GM12865 (cell line): ENCODE data around the gene PDE4A.

Source experiments
- DNase-seq: peaks from one replicate; pipeline ENCODE4 v3.0.0; 2010; ENCODE audit warnings: low read depth
- H3K4me3 ChIP-seq: 2 replicates; pipeline ENCODE4 v1.5.1; 2011; ENCODE audit warnings: mild to moderate bottlenecking, low read depth, low read length, control low read depth
- TF ChIP-seq, protein P1 (sequence below): IDR thresholded peaks from 2 replicates; pipeline ENCODE4 v1.5.1; 2011; ENCODE audit warnings: low read length, control low read depth, low read depth, inconsistent platforms; ENCODE audit not compliant: insufficient read depth; ENCODE audit errors: missing control alignments

Gene PDE4A

DNA sequence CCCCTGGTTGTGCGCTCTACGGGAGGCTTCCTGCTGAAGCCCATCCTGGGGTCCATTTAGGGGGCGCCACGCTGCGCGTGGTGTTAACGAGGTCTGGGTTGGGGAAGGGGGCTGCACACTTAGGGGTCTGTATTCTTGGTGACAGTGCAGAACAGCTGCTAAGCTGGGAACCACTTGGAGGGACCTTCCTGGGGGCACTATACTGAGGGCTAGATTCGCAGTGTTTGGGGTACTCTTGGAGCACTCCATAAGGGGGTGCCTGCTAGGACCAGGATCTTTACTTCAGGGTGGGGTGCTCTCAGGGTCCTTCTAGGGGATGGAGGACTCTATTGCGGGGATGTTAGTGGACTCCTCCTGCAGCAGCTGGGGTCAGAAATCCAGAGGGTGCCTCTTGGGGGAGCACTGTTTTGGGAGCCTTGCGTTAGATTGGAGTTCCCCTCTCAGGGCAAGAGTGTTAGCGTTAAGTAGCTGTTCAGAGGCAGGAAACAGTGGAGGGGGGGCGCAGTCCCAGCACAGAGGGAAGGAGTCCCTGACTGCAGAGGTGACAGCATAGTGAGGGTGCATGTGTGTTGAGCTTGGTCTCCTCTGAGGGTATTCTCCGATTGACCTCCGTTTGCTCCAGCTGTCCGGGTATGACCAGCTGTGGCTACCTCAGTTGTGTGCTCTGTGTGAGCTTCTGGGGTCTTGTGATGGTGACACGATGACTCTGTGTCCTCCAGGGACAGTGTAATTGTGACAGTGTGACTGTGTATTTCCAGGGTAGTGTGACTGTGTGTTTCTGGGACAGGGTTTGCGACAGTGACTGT, 1.1 kb downstream of the PDE4A start:
- DNase-seq: no peak
- TF ChIP-seq, protein P1, sequence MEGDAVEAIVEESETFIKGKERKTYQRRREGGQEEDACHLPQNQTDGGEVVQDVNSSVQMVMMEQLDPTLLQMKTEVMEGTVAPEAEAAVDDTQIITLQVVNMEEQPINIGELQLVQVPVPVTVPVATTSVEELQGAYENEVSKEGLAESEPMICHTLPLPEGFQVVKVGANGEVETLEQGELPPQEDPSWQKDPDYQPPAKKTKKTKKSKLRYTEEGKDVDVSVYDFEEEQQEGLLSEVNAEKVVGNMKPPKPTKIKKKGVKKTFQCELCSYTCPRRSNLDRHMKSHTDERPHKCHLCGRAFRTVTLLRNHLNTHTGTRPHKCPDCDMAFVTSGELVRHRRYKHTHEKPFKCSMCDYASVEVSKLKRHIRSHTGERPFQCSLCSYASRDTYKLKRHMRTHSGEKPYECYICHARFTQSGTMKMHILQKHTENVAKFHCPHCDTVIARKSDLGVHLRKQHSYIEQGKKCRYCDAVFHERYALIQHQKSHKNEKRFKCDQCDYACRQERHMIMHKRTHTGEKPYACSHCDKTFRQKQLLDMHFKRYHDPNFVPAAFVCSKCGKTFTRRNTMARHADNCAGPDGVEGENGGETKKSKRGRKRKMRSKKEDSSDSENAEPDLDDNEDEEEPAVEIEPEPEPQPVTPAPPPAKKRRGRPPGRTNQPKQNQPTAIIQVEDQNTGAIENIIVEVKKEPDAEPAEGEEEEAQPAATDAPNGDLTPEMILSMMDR: no peak
- peak overlapping the region; percentile 43 for H3K4me3 ChIP-seq

DNA sequence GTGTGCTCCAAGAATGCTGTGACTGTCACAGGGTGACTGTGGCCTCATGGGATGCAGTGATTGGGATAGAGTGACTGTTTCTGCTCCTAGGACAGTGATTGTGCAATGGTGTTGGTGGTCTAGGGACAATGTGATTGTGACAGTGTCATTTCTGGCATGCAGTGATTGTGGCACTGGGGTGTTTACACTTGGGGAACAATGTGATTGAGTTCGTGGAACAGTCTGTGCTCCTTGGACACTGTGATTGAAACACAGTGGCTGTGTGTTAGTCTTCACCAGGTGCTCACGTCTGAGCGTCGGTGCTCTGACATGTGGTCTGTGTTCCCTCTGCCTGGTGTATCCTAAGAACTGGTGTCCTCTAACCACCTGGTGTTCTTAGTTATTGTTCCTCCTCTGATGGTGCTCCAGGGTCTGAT, 1.7 kb downstream of the PDE4A start:
- H3K4me3 ChIP-seq: no peak overlapping the region
- DNase-seq: no peak
- TF ChIP-seq, protein P1: no peak

DNA sequence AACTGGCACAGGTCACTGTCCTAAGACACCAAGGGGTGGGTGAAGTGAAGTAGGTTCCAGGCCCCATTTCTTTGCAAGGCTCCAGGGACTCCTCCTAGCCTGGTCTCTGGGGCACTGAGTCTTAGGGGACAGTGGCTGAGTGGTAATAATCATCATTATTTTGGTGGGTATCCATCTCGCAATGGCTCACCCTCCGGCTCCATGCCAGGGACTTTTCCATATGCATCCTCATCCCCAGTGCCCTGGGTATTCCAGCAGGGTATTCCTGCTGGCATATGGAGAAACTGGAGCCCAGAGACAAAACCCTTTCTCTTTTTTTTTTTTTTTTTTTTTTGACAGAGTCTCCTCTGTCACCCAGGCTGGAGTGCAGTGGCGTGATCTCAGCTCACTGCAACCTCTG, 2.5 kb downstream of the PDE4A start:
- TF ChIP-seq, protein P1: no peak

DNA sequence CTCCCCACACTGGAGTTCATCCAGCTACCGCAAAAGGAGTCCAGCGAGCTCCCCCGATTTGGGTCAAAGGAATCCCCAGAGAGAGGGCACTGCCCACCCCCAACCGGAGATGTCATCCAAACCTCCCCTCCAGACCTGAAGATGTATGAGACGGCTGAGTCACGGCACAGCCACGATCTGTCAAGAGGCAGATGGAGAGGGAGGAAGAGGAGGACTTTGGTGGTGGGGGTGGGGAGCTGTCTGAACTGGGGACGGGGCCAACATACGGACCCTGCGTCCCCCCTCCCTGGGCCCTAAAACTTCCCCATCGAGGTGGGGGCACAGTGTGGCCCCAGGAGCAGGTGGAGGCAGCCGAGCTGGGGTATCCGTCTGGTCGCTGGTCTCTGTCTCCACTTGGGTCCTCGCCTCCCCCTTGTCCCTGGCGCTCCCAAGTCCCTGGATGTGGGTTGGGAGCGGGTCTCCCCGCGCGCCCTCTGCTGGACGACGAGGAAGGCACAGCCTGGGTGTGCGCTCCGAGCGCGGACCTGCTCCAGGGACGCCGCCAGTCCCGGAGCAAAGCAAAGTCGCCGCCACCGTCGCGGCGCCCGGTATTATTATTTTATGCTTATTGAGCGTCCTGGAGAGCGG, 3.8 kb downstream of the PDE4A start:
- TF ChIP-seq, protein P1: peak; percentile 90
- peak; percentile 74 for DNase-seq
- H3K4me3 ChIP-seq: peak overlapping the region; percentile 51

More for the DNA sequence above, 2.5 kb downstream of the PDE4A start:
- no peak overlapping the region for H3K4me3 ChIP-seq
- no peak for DNase-seq

DNA sequence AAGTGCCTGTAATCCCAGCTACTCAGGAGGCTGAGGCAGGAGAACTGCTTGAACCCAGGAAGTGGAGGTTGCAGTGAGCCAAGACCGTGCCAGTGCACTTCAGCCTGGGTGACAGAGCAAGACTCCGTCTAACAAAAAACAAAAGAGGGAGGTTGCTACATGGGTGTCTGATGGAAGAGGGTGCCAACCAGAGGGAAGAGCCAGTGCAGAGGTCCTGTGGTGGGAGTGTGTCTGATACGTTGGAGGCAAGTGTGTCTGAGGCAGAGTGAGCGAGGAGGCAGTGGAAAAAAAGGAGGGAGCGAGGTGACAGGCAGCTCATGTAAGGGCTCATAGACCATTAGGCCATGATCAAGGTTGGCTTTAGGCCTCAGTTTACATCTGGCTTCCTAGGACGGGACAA, 6.8 kb downstream of the PDE4A start:
- no peak for DNase-seq
- TF ChIP-seq, protein P1: no peak
- no peak overlapping the region for H3K4me3 ChIP-seq

DNA sequence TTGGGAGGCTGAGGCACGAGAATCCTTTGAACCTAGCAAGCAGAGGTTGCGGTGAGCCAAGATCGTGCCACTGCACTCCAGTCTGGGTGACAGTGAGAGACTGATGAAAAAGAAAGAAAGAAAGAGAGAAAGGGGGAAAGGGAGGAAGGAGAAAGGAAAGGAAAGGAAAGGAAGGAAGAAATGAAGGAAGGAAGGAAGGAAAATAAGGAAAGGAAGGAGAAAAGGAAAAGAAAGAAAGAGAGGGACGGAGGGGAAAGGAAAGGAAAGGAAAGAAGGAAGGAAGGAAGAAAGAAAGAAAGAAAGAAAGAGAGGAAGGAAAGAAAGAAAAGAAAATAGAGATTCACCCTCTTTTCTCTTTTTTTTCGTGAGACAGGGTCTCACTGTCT, 8.7 kb downstream of the PDE4A start:
- TF ChIP-seq, protein P1: no peak
- DNase-seq: no peak
- H3K4me3 ChIP-seq: no peak overlapping the region
